NCI-H82 treated with DMSO at 0.1 percent for 48 hours (cell line): ENCODE data around the gene TRAPPC2L.
A peak's percentile ranks its signal among the peaks of the same experiment; 100 is the strongest.
"Not testable (repeated sequence)": the region's sequence is repeated elsewhere in the genome, so short reads cannot be mapped to it uniquely, and the experiment has no call there.

ENCODE experiments used
- DNase-seq: peaks from one replicate; lab custom pipeline; 2025; ENCODE audit not compliant: unreplicated experiment; lab: John Stamatoyannopoulos, UW

The TRAPPC2L gene

GRCh38 chr16:88888461-88889387 lies 31.8 kb downstream of the TRAPPC2L start:
- DNase-seq = peak; percentile 22

GRCh38 chr16:88889702-88890352 lies 32.9 kb downstream of the TRAPPC2L start:
- DNase-seq = not testable (repeated sequence)

- no peak for DNase-seq
These were observed 34.2 kb downstream of the TRAPPC2L start for GRCh38 chr16:88891083-88891482.

GRCh38 chr16:88892065-88892464 lies 35.1 kb downstream of the TRAPPC2L start:
- no peak for DNase-seq

GRCh38 chr16:88893127-88893968 lies 36.4 kb downstream of the TRAPPC2L start:
- DNase-seq = no peak

- not testable (repeated sequence) for DNase-seq
These were observed 37.3 kb downstream of the TRAPPC2L start for GRCh38 chr16:88894266-88894665.

- DNase-seq = no peak
These were observed 37.9 kb downstream of the TRAPPC2L start for GRCh38 chr16:88894681-88895300.

GRCh38 chr16:88895335-88895734 lies 38.4 kb downstream of the TRAPPC2L start:
- DNase-seq = no peak

GRCh38 chr16:88896238-88897070 lies 39.5 kb downstream of the TRAPPC2L start:
- no peak for DNase-seq

GRCh38 chr16:88897696-88898425 lies 40.9 kb downstream of the TRAPPC2L start:
- DNase-seq = no peak

- no peak for DNase-seq
These were observed 43.2 kb downstream of the TRAPPC2L start for GRCh38 chr16:88899901-88900661.

GRCh38 chr16:88900662-88901052 lies 43.7 kb downstream of the TRAPPC2L start:
- no peak for DNase-seq

- DNase-seq = no peak
These were observed 44.9 kb downstream of the TRAPPC2L start for GRCh38 chr16:88901718-88902337.

- DNase-seq = no peak
These were observed 45.8 kb downstream of the TRAPPC2L start for GRCh38 chr16:88902744-88903143.

- DNase-seq = no peak
These were observed 46.3 kb downstream of the TRAPPC2L start for GRCh38 chr16:88903267-88903666.

GRCh38 chr16:88904676-88905365 lies 47.9 kb downstream of the TRAPPC2L start:
- DNase-seq = no peak

GRCh38 chr16:88905563-88905962 lies 48.6 kb downstream of the TRAPPC2L start:
- DNase-seq = no peak

- DNase-seq = no peak
These were observed 49.1 kb downstream of the TRAPPC2L start for GRCh38 chr16:88906020-88906419.
